Keratinocyte (primary cell): ENCODE results near the gene UTP11. TPM values are rescaled to one million over a fixed set of nuclear protein-coding genes. Genes with fewer than 3 reads are reported as not detected.

Experiments
- DNase-seq: peaks from one replicate; pipeline ENCODE4 v3.0.0-alpha.2; 2011; ENCODE audit warnings: low read depth, missing footprints, low spot score
- FAIRE-seq: peaks from 2 replicates; lab custom pipeline; 2011; peaks lifted over from hg19 to GRCh38; lab: Jason Lieb, UNC
- H2AFZ ChIP-seq: 2 replicates; pipeline ENCODE4 v1.6.0; 2012; ENCODE audit warnings: low read length, control low read depth, inconsistent platforms; ENCODE audit not compliant: control insufficient read depth
- H3K27ac ChIP-seq: 2 replicates; pipeline ENCODE4 v1.5.1; 2011; ENCODE audit warnings: low read length; ENCODE audit not compliant: control insufficient read depth, insufficient read depth
- H3K27me3 ChIP-seq: 3 replicates; pipeline ENCODE4 v1.6.0; 2011; ENCODE audit warnings: low read length; ENCODE audit not compliant: control insufficient read depth, insufficient read depth; ENCODE audit errors: extremely low read depth
- H3K36me3 ChIP-seq, 2 experiments: 2 replicates in 1 of 2; 3 replicates in 1 of 2; pipeline ENCODE4 v1.5.1; 2011; ENCODE audit warnings: low read length in 2 of 2, mild to moderate bottlenecking in 1 of 2; ENCODE audit not compliant: control insufficient read depth in 2 of 2, insufficient read depth in 2 of 2; ENCODE audit errors: extremely low read depth in 1 of 2
- H3K4me1 ChIP-seq: 3 replicates; pipeline ENCODE4 v1.5.1; 2011; ENCODE audit warnings: low read length; ENCODE audit not compliant: control insufficient read depth, insufficient read depth; ENCODE audit errors: extremely low read depth
- H3K4me2 ChIP-seq: 3 replicates; pipeline ENCODE4 v1.6.0; 2011; ENCODE audit warnings: low read depth, low read length; ENCODE audit not compliant: control insufficient read depth, insufficient read depth; ENCODE audit errors: extremely low read depth
- H3K4me3 ChIP-seq, 3 experiments: fragments of 200-600 bp in 1 of 3; sonication (generic) in 1 of 3; 2 replicates in 2 of 3; 3 replicates in 1 of 3; pipeline ENCODE4 v1.5.1; 2011 to 2016; ENCODE audit warnings: low read length in 3 of 3, mild to moderate bottlenecking in 3 of 3, control low read depth in 2 of 3, inconsistent platforms in 1 of 3, low read depth in 1 of 3, mixed read lengths in 1 of 3, mixed run types in 1 of 3, moderate library complexity in 1 of 3; ENCODE audit not compliant: control insufficient read depth in 2 of 3, insufficient read depth in 2 of 3; ENCODE audit errors: extremely low read depth in 1 of 3
- H3K79me2 ChIP-seq: 2 replicates; pipeline ENCODE4 v1.6.0; 2012; ENCODE audit warnings: low read length; ENCODE audit not compliant: control insufficient read depth, insufficient read depth
- H3K9ac ChIP-seq: 3 replicates; pipeline ENCODE4 v1.6.0; 2011; ENCODE audit warnings: low read length; ENCODE audit not compliant: control insufficient read depth, insufficient read depth; ENCODE audit errors: extremely low read depth
- H3K9me1 ChIP-seq: 3 replicates; pipeline ENCODE4 v1.6.0; 2011; ENCODE audit warnings: low read length; ENCODE audit not compliant: control insufficient read depth, insufficient read depth; ENCODE audit errors: extremely low read depth
- H3K9me3 ChIP-seq: 2 replicates; pipeline ENCODE4 v1.5.1; 2012; ENCODE audit warnings: low read depth, low read length; ENCODE audit not compliant: control insufficient read depth
- H4K20me1 ChIP-seq: 3 replicates; pipeline ENCODE4 v1.6.0; 2011; ENCODE audit warnings: low read length; ENCODE audit not compliant: control insufficient read depth, insufficient read depth; ENCODE audit errors: extremely low read depth
- EZH2 ChIP-seq: IDR thresholded peaks from one replicate; pipeline ENCODE4 v1.6.1; 2012; ENCODE audit warnings: inconsistent platforms, mild to moderate bottlenecking, low read length, moderate library complexity
- dilution Hi-C: fragments of 300-500 bp; cut with MboI; formaldehyde crosslinking; loops from one replicate; pipeline ENCODE4 v1.7.0; 2020; ENCODE audit warnings: low sequenced_read_pairs; ENCODE audit not compliant: extremely low pct_ligation_motif_present
- polyA plus RNA-seq, 5 experiments: library from polyadenylated mRNA; depleted of rRNA in 3 of 5; stranded (reverse) in 3 of 5; stranded (forward) in 1 of 5; unstranded in 1 of 5; fragments of >200 nt; gene quantifications; 1 replicate in 1 of 5; 2 replicates in 3 of 5; 3 replicates in 1 of 5; pipeline versions ENCODE4 v1.2.1 to v1.2.3, GENCODE V29; 2011 to 2012; ENCODE audit warnings: missing spikeins in 2 of 5, low read depth in 1 of 5, low replicate concordance in 1 of 5
- TF ChIP-seq, protein P1 (sequence below), 3 experiments: IDR thresholded peaks in 1 of 3; conservative IDR thresholded peaks in 1 of 3; optimal IDR thresholded peaks in 1 of 3; 2 replicates in 2 of 3; 3 replicates in 1 of 3; pipeline versions ENCODE3 to v1.5.1; 2011; ENCODE audit warnings: low read length in 3 of 3, mild to moderate bottlenecking in 3 of 3, moderate library complexity in 2 of 3, control low read depth in 1 of 3, inconsistent platforms in 1 of 3; ENCODE audit not compliant: insufficient read depth in 2 of 3; ENCODE audit errors: extremely low read depth in 1 of 3

UTP11 gene
- polyA plus RNA-seq, 1 donor (not counting 4 experiments of a cell fraction or from before 2014, with no cell fraction given): 50.0 TPM

GRCh38 chr1:37995751-37996345, 16.7 kb upstream of the UTP11 start:
- Histone ChIP-seq H3K27me3 (no peaks in the 10 kb centered on the region), H3K79me2 (peaks cover 17% of the 10 kb centered on the region), H3K4me1 (peaks cover 34% of the 10 kb centered on the region)

DNA sequence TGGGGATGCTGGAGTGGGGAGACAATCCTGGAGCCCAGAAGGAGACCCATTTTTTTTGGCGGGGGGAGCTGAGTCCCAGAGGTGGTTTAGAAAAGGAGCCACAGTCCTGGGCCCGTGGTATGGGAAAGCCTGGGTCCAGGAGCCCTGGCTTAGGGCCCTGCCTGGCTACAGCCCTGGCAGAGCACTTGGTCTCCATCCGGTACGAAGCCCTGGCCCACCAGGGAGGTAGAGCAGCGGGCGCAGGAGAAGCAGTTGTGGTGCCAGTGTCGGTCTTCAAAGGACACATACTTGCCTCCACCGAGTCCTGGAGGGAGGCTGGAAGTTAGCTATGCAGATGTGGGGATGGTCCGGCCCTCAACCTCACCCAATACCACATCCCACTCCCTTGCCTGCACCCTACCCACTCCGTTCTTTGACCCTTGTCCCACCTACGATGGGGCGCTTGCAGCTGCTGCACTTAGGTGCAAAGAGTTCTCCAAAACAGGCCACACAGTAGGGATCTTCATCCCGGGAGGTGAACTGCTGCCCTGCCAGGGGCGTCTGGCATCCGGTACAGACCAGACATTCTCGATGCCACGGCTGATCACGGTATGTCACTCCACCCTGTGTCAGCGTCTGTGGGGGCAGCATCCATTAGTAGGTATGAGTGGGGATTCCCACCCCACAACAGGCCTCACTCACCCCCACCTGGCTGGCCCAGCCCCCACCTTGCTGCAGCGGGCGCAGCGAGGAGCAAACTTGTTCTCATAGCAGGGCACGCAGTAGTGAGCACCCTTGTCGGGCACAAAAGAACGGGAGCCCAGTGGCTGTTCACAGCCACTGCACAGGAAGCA, 15.1 kb upstream of the UTP11 start:
- H3K9me1 ChIP-seq: no peaks in the 10 kb centered on the region
- no peak overlapping the region for H3K4me2 ChIP-seq
- H3K4me3 ChIP-seq: no peak overlapping the region
- H2AFZ ChIP-seq: no peak overlapping the region
- peaks cover 29% of the 10 kb centered on the region for H3K79me2 ChIP-seq
- peaks cover 44% of the 10 kb centered on the region for H3K4me1 ChIP-seq
- no peak overlapping the region for H3K27ac ChIP-seq
- peaks cover 14 to 23% of the 10 kb centered on the region in 2 experiments for H3K36me3 ChIP-seq
- DNase-seq (no peak), FAIRE-seq (no peak)
- H4K20me1 ChIP-seq: no peaks in the 10 kb centered on the region
- no peak for TF ChIP-seq EZH2
- TF ChIP-seq, protein P1, sequence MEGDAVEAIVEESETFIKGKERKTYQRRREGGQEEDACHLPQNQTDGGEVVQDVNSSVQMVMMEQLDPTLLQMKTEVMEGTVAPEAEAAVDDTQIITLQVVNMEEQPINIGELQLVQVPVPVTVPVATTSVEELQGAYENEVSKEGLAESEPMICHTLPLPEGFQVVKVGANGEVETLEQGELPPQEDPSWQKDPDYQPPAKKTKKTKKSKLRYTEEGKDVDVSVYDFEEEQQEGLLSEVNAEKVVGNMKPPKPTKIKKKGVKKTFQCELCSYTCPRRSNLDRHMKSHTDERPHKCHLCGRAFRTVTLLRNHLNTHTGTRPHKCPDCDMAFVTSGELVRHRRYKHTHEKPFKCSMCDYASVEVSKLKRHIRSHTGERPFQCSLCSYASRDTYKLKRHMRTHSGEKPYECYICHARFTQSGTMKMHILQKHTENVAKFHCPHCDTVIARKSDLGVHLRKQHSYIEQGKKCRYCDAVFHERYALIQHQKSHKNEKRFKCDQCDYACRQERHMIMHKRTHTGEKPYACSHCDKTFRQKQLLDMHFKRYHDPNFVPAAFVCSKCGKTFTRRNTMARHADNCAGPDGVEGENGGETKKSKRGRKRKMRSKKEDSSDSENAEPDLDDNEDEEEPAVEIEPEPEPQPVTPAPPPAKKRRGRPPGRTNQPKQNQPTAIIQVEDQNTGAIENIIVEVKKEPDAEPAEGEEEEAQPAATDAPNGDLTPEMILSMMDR (optimal IDR thresholded peaks at IDR 0.05 in 1 of 3, IDR thresholded peaks at IDR 0.05 in 1 of 3, conservative IDR thresholded peaks at IDR 0.05 in 1 of 3; ENCODE audit: extremely low read depth in 1 of 3, insufficient read depth in 2 of 3, low read length in 3 of 3): no peak
- no peaks in the 10 kb centered on the region for H3K9me3 ChIP-seq
- H3K9ac ChIP-seq: no peak overlapping the region
- no peaks in the 10 kb centered on the region for H3K27me3 ChIP-seq
- dilution Hi-C loops: no loop called here

More at GRCh38 chr1:37995751-37996345, 16.7 kb upstream of the UTP11 start:
- Histone ChIP-seq H3K4me2 (peak overlapping the region; percentile 67), H3K9me1 (no peaks in the 10 kb centered on the region), H3K9me3 (no peaks in the 10 kb centered on the region), H2AFZ (peak overlapping the region; percentile 57), H3K36me3 (peaks cover 14 to 23% of the 10 kb centered on the region in 2 experiments), H4K20me1 (no peaks in the 10 kb centered on the region), H3K9ac (peak overlapping the region; percentile 75), H3K4me3 (peak overlapping the region; percentile 15 to 55 (median 43)), H3K27ac (peak overlapping the region; percentile 68)
- DNase-seq: no peak
- peak; percentile 52 for FAIRE-seq
- no peak for TF ChIP-seq EZH2
- TF ChIP-seq, protein P1 (optimal IDR thresholded peaks at IDR 0.05 in 1 of 3, IDR thresholded peaks at IDR 0.05 in 1 of 3, conservative IDR thresholded peaks at IDR 0.05 in 1 of 3; ENCODE audit: extremely low read depth in 1 of 3, insufficient read depth in 2 of 3, low read length in 3 of 3): peak in 1 of 3 experiments; percentile 6
- dilution Hi-C loops: no loop called here
